Ishikawa (cell line): ENCODE results near the gene FGR.
A peak's percentile ranks its signal among the peaks of the same experiment; 100 is the strongest.

Experiments used
- CEBPB ChIP-seq: IDR thresholded peaks from 2 replicates; pipeline ENCODE4 v1.6.1; 2012
- CREB1 ChIP-seq: IDR thresholded peaks from 2 replicates; pipeline ENCODE4 v1.6.1; 2012; ENCODE audit warnings: low read depth
- EGR1 ChIP-seq: IDR thresholded peaks from 2 replicates; pipeline ENCODE4 v1.6.1; 2012
- EP300 ChIP-seq: IDR thresholded peaks from 2 replicates; pipeline ENCODE4 v1.6.1; 2012; ENCODE audit warnings: borderline replicate concordance
- NFIC ChIP-seq: IDR thresholded peaks from 2 replicates; pipeline ENCODE4 v1.6.1; 2012
- RAD21 ChIP-seq: IDR thresholded peaks from 2 replicates; pipeline ENCODE4 v1.6.1; 2012; ENCODE audit warnings: low read depth
- REST ChIP-seq: IDR thresholded peaks from 2 replicates; pipeline ENCODE4 v1.6.1; 2012; ENCODE audit warnings: low read depth, mild to moderate bottlenecking
- TAF1 ChIP-seq: IDR thresholded peaks from 2 replicates; pipeline ENCODE4 v1.6.1; 2012; ENCODE audit warnings: low read depth, mild to moderate bottlenecking
- TCF12 ChIP-seq: IDR thresholded peaks from 2 replicates; pipeline ENCODE4 v1.6.1; 2012; ENCODE audit warnings: low read depth
- USF1 ChIP-seq: IDR thresholded peaks from 2 replicates; pipeline ENCODE4 v1.6.1; 2012
- YY1 ChIP-seq: IDR thresholded peaks from 2 replicates; pipeline ENCODE4 v1.6.1; 2012; ENCODE audit warnings: low read depth
- ZBTB7A ChIP-seq: IDR thresholded peaks from 2 replicates; pipeline ENCODE4 v1.6.1; 2012; ENCODE audit warnings: low read depth
- TF ChIP-seq, protein P1 (sequence below): IDR thresholded peaks from 2 replicates; pipeline ENCODE4 v1.6.1; 2012

- TF ChIP-seq TAF1 (no peak), TCF12 (no peak), RAD21 (0 out of 2 replicates have a peak, but pooled peaks have one; percentile 2), EP300 (no peak), EGR1 (no peak), YY1 (no peak), CEBPB (no peak), REST (no peak), NFIC (no peak), USF1 (no peak), ZBTB7A (no peak), CREB1 (no peak)
- TF ChIP-seq, protein P1, sequence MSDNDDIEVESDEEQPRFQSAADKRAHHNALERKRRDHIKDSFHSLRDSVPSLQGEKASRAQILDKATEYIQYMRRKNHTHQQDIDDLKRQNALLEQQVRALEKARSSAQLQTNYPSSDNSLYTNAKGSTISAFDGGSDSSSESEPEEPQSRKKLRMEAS: no peak
Observed at GRCh38 chr1:27599605-27600497, 35.1 kb downstream of the FGR start.
